ENCODE results near the gene KRTAP12-4. TPM values are rescaled to one million over a fixed set of nuclear protein-coding genes. Genes with fewer than 3 reads are reported as not detected.
"Not testable (repeated sequence)": the region's sequence is repeated elsewhere in the genome, so short reads cannot be mapped to it uniquely, and the experiment has no call there.

Gene KRTAP12-4
- total RNA-seq, 1 donor from 2014 or later, result not detected

DNA sequence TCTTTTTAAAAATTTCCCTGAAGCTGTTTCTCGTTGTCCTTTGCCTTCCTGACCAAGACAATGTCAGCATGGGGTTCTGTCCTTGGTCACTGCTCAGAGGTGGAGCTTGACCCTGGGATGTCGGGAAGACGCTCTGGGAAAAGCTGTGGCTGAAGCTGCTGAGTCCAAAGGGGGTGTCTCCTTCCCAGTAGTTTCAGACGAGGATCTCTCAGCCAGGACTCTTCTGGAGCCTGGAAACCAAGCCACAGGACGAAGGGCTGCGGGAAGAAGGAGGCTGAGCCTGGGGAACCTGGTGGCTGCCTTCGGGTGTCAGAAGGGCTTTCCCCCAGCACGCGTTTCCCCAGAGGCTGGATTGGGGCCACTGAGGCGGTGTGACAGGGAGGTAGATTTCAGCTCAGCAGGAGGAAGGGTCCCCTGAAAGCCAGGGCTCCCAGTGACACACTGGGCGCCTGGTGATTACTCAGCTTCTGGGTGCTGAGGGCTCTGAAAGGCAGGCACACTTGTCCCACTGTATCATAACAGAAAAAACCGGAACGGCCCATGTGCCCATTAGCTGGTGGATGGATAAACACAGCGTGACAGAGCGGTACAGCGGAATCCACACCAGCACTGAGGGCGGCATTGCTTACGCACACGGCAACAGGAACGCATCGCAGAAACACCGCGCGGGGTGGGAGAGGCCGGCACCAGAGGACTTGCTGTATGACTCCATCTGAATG, 32.5 kb upstream of the KRTAP12-4 start:
- Mint-ChIP-seq H3K27ac (ENCODE audit: unreplicated experiment) (no peak overlapping the region), H3K27me3 (ENCODE audit: unreplicated experiment) (peaks cover 78% of the 10 kb centered on the region), H3K9me3 (ENCODE audit: unreplicated experiment) (no peaks in the 10 kb centered on the region), H3K36me3 (ENCODE audit: unreplicated experiment) (no peaks in the 10 kb centered on the region), H3K4me1 (ENCODE audit: unreplicated experiment) (peaks cover 15% of the 10 kb centered on the region), H3K4me3 (ENCODE audit: unreplicated experiment) (no peak overlapping the region)
- TF ChIP-seq, protein P1, sequence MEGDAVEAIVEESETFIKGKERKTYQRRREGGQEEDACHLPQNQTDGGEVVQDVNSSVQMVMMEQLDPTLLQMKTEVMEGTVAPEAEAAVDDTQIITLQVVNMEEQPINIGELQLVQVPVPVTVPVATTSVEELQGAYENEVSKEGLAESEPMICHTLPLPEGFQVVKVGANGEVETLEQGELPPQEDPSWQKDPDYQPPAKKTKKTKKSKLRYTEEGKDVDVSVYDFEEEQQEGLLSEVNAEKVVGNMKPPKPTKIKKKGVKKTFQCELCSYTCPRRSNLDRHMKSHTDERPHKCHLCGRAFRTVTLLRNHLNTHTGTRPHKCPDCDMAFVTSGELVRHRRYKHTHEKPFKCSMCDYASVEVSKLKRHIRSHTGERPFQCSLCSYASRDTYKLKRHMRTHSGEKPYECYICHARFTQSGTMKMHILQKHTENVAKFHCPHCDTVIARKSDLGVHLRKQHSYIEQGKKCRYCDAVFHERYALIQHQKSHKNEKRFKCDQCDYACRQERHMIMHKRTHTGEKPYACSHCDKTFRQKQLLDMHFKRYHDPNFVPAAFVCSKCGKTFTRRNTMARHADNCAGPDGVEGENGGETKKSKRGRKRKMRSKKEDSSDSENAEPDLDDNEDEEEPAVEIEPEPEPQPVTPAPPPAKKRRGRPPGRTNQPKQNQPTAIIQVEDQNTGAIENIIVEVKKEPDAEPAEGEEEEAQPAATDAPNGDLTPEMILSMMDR (IDR thresholded peaks at IDR 0.05), result no peak
- peak; percentile 79 for DNase-seq (ENCODE audit: extremely low spot score, unreplicated experiment)

DNA sequence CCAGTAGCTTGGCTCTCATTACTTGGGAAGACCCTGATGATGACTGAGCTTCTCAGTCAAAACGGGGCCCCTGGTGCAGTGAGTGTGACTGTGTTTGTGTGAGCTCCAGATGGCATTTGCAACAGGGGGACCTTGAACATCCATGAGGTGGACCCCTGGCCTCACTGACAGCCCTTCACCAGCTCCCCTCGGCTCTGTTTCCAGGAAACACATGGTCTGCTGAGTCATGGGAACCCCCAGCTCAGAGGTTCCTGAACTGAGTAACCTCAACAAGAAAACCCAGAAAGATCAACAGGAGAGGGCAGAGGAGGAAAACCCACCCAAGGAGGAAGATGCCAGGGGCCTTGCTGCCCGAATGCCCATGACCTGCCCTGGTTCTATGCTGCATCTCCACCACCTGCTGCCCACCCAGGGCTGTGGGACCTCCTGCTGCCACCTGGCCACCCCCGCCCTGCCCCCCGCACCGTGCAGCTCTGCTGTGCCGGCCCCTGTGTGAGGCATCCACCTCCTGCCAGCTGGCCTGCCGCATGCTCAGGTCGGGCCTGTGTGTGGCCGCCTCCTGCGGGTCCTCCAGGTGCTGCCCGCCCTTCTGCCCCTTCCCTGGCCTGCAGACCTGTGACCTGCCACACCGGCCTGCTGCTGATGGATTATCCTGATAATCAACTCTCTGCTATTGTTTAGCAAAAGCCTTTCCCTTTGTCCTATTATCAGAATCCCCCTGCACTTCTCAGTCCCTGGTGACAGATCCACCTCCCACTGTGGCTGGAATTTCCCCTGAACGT, 31.7 kb upstream of the KRTAP12-4 start:
- TF ChIP-seq, protein P1 (IDR thresholded peaks at IDR 0.05), result no peak
- Mint-ChIP-seq H3K27ac (ENCODE audit: unreplicated experiment) (no peak overlapping the region), H3K4me3 (ENCODE audit: unreplicated experiment) (no peak overlapping the region), H3K9me3 (ENCODE audit: unreplicated experiment) (no peaks in the 10 kb centered on the region), H3K36me3 (ENCODE audit: unreplicated experiment) (no peaks in the 10 kb centered on the region), H3K4me1 (ENCODE audit: unreplicated experiment) (peaks cover 15% of the 10 kb centered on the region), H3K27me3 (ENCODE audit: unreplicated experiment) (peaks cover 76% of the 10 kb centered on the region)
- peak; percentile 76 for DNase-seq (ENCODE audit: extremely low spot score, unreplicated experiment)

DNA sequence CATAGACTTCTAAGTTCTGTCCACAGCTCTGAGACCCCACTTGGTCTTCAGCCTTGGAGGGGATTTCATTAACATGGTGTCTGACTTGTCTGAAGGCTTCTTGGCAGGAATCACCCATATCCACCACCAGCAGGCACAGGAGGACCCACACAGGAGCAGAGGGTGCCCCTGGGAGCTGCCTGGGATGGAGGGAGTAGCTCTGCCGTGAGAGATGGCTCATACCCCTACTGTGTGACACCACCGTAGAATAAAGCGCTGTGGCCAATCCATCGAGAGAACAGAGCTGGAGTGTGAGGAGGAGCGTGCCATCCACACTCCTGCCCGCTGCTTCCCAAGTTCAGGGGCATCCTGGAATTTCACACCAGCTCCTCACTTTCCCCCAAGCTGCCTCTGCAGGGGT, 30.6 kb upstream of the KRTAP12-4 start:
- not testable (repeated sequence) for H3K9me3 Mint-ChIP-seq (ENCODE audit: unreplicated experiment); H3K36me3 Mint-ChIP-seq (ENCODE audit: unreplicated experiment); H3K4me3 Mint-ChIP-seq (ENCODE audit: unreplicated experiment); H3K27ac Mint-ChIP-seq (ENCODE audit: unreplicated experiment)
- peaks cover 15% of the 10 kb centered on the region for H3K4me1 Mint-ChIP-seq (ENCODE audit: unreplicated experiment)
- peak; percentile 67 for DNase-seq (ENCODE audit: extremely low spot score, unreplicated experiment)
- peaks cover 76% of the 10 kb centered on the region for H3K27me3 Mint-ChIP-seq (ENCODE audit: unreplicated experiment)

DNA sequence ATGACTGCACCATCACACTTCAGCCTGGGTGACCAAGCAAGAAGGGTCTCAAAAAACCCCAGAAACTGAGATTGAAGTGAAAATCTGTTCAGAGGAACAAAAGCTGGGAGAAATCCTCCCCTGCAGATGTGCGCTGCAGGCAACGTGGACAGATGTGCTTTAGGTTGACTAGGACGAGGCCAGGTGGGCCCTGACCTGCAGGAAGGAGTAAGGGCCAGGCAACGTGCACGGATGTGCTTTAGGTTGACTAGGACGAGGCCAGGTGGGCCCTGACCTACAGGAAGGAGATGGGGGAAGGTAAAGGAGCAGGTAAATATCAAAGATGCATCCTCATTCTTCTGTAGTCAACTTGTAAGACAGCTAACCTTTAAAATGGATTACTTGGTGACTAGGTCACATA, 30.0 kb upstream of the KRTAP12-4 start:
- TF ChIP-seq, protein P1 (IDR thresholded peaks at IDR 0.05), result no peak
- DNase-seq (ENCODE audit: extremely low spot score, unreplicated experiment), result peak; percentile 34
- Mint-ChIP-seq H3K27me3 (ENCODE audit: unreplicated experiment) (peaks cover 77% of the 10 kb centered on the region), H3K27ac (ENCODE audit: unreplicated experiment) (no peak overlapping the region), H3K4me1 (ENCODE audit: unreplicated experiment) (peaks cover 15% of the 10 kb centered on the region), H3K36me3 (ENCODE audit: unreplicated experiment) (no peaks in the 10 kb centered on the region), H3K4me3 (ENCODE audit: unreplicated experiment) (no peak overlapping the region), H3K9me3 (ENCODE audit: unreplicated experiment) (no peaks in the 10 kb centered on the region)

DNA sequence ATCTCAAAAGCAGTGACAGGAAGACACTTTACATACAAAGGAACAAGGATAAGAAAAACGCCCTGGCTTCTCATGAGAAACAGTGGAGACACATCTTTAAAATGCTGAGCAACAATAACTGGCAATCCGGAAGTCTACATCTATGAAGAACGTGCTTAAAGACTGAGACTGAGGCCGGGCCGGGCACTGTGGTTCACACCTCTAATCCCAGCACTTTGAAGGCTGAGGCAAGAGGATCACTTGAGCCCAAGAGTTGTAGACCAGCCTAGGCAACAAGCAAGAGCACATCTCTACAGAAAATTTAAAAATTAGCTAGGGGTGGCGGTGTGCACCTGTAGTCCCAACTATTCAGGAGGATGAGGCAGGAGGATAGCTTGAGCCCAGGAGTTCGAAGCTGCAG, 29.6 kb upstream of the KRTAP12-4 start:
- Mint-ChIP-seq H3K9me3 (ENCODE audit: unreplicated experiment) (no peaks in the 10 kb centered on the region), H3K4me3 (ENCODE audit: unreplicated experiment) (no peak overlapping the region), H3K27me3 (ENCODE audit: unreplicated experiment) (peaks cover 81% of the 10 kb centered on the region), H3K4me1 (ENCODE audit: unreplicated experiment) (peaks cover 15% of the 10 kb centered on the region), H3K36me3 (ENCODE audit: unreplicated experiment) (no peaks in the 10 kb centered on the region), H3K27ac (ENCODE audit: unreplicated experiment) (no peak overlapping the region)
- TF ChIP-seq, protein P1 (IDR thresholded peaks at IDR 0.05), result no peak
- peak; percentile 56 for DNase-seq (ENCODE audit: extremely low spot score, unreplicated experiment)

Data from osteocyte (in vitro differentiated cells).